Lung (tissue), 12 donors: ENCODE data around the gene ESPNL. TPM values are rescaled to one million over a fixed set of nuclear protein-coding genes. Genes with fewer than 3 reads are reported as not detected.
A peak's percentile ranks its signal among the peaks of the same experiment; 100 is the strongest.

ENCODE experiments used
- ATAC-seq: fragments of 200-7000 bp; cut with Tn5 transposase; one replicate; pipeline ENCODE4 v1.9.1; 2020; ENCODE audit warnings: moderate number of reproducible peaks; ENCODE audit not compliant: insufficient read depth, low FRiP score
- DNase-seq, 3 donors: peaks; one replicate each; pipeline ENCODE4 v3.0.0-alpha.2; 2013 to 2017
- H3K27ac ChIP-seq, 2 donors: one replicate each; pipeline ENCODE4 v1.5.1; 2013; ENCODE audit warnings: mild to moderate bottlenecking in 2 of 2, moderate library complexity in 2 of 2, control low read depth in 1 of 2, inconsistent platforms in 1 of 2, low read depth in 1 of 2, low read length in 1 of 2
- H3K27me3 ChIP-seq, 3 donors: one replicate each; pipeline ENCODE4 v1.5.1; 2013; ENCODE audit warnings: low read length in 2 of 3; ENCODE audit not compliant: control insufficient read depth in 3 of 3, insufficient read depth in 3 of 3
- H3K36me3 ChIP-seq, 4 donors: one replicate each; pipeline ENCODE4 v1.5.1; 2013; ENCODE audit warnings: low read length in 4 of 4, mild to moderate bottlenecking in 1 of 4, moderate library complexity in 1 of 4; ENCODE audit not compliant: control insufficient read depth in 4 of 4, insufficient read depth in 4 of 4
- H3K4me1 ChIP-seq, 5 donors: one replicate each; pipeline ENCODE4 v1.5.1; 2013; ENCODE audit warnings: low read length in 5 of 5, mild to moderate bottlenecking in 2 of 5, moderate library complexity in 1 of 5; ENCODE audit not compliant: control insufficient read depth in 5 of 5, insufficient read depth in 5 of 5
- H3K4me3 ChIP-seq: one replicate; pipeline ENCODE4 v1.5.1; 2013; ENCODE audit warnings: mild to moderate bottlenecking, control low read depth, moderate library complexity
- H3K9ac ChIP-seq, 2 donors: one replicate each; pipeline ENCODE4 v1.5.1; 2013; ENCODE audit warnings: low read length in 2 of 2, control low read depth in 1 of 2; ENCODE audit not compliant: insufficient read depth in 1 of 2
- H3K9me3 ChIP-seq, 4 donors: one replicate each; pipeline ENCODE4 v1.5.1; 2013; ENCODE audit warnings: low read length in 3 of 4, mild to moderate bottlenecking in 1 of 4, moderate library complexity in 1 of 4; ENCODE audit not compliant: control insufficient read depth in 4 of 4, insufficient read depth in 3 of 4
- WGBS, 2 donors: extraction: QIAGEN DNeasy Blood & Tissue Kit; methylation state at CpG; one replicate each; pipeline ENCODE4 v1.1.7; 2013; 5-methylcytosine and 5-hydroxymethylcytosine counted together
- polyA plus RNA-seq, 2 donors: library from polyadenylated mRNA; stranded (reverse); fragments of 200-250 nt; gene quantifications; one replicate each; pipeline ENCODE4 v1.2.1, GENCODE V29; 2013
- total RNA-seq, 2 donors: library from RNA; depleted of rRNA in 1 of 2; stranded (reverse); fragments of >200 nt in 1 of 2; gene quantifications; one replicate each; pipeline ENCODE4 v1.2.1, GENCODE V29; 2014 to 2021
- TF ChIP-seq, protein P1 (sequence below): IDR thresholded peaks from 2 replicates; pipeline ENCODE4 v1.5.1; 2012; ENCODE audit warnings: mild to moderate bottlenecking; ENCODE audit errors: control extremely low read depth, extremely low read depth
- donor health status: control.
- donor health status: control.
- donor health status: Bipolar disorder and iron deficiency.
- donor health status: healthy.
- donor health status: DM: yes; HTN: yes; CAD: no.

The ESPNL gene
- total and polyA plus RNA-seq, 4 donors: 0.07 to 3.0 (median 1.2) TPM

DNA sequence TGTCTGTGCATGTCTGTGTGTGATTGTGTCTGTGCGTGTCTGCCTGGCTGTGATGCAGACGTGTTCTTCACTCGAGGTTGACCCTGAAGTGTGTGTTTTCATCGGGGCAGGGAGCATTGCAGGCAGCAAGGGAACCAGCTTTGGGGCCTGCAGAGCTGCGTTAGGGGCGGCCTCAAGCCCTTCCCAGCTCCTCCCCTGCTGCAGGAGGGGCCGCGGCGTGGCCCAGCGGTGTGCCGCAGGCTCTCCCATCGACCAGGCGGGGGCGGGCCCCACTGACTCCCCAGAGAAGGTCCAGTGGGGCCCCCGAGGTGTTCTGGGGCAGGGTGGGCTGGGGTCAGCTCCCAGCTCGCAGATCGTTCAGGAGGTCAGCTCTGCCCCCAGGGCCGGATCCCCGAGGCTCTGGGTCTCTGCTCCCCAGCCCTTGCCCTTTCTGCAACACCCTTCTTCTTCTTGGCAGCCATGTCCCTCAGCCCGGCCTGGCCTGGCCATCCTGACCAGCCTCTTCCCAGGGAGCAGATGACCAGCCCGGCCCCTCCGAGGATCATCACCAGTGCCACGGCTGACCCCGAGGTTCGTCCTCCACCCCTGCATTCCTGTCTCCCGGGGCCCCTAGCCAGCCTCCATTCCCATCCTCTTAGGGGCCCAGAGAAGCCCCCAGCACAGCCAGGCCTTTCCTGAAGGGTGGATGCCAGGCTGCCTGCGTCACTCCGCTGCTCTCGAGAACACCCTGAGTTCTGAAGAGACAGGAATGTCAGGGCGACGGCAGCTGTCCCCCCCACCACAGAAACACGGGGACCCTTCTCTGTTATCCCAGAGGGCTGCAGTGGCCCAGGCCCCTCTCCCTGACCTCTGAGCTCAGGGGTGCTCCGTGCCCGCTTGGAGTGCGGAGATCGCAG is 27.3 kb downstream of the ESPNL start:
- 51 to 56% methylated on average over 35 to 36 of the region's 36 CpGs for WGBS, 2 donors
- TF ChIP-seq, protein P1, sequence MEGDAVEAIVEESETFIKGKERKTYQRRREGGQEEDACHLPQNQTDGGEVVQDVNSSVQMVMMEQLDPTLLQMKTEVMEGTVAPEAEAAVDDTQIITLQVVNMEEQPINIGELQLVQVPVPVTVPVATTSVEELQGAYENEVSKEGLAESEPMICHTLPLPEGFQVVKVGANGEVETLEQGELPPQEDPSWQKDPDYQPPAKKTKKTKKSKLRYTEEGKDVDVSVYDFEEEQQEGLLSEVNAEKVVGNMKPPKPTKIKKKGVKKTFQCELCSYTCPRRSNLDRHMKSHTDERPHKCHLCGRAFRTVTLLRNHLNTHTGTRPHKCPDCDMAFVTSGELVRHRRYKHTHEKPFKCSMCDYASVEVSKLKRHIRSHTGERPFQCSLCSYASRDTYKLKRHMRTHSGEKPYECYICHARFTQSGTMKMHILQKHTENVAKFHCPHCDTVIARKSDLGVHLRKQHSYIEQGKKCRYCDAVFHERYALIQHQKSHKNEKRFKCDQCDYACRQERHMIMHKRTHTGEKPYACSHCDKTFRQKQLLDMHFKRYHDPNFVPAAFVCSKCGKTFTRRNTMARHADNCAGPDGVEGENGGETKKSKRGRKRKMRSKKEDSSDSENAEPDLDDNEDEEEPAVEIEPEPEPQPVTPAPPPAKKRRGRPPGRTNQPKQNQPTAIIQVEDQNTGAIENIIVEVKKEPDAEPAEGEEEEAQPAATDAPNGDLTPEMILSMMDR: no peak
- Histone ChIP-seq H3K27me3 (no peaks in the 10 kb centered on the region), H3K4me1 (peaks cover 0 to 16% (median 4%) of the 10 kb centered on the region in 5 donors), H3K4me3 (no peak overlapping the region), H3K9me3 (peaks cover 0 to 3% (median 0%) of the 10 kb centered on the region in 4 donors), H3K27ac (no peak overlapping the region), H3K9ac (peak overlapping the region in 1 of 2 donors; percentile 74), H3K36me3 (no peaks in the 10 kb centered on the region)
- ATAC-seq: peak; percentile 64
- peak; percentile 82 to 92 (median 84) for DNase-seq

DNA sequence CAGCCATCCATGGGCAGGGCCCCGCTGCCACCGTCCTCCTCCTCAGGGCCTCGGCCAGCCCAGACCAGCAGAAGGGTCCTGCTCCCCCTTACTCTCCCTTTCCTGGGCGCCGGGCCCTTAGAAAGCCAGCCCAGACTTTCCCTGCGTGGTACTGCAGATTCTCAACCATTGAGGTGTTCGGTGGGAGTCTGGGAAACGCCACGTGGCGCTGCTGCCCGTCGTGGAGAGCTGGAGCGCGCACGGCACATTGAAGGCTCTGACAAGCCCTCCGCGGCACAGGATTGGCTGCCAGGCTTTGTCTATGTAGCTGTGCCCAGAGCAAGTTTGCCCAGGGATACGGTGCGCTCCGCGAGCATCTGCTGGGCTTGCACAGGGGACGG is 27.9 kb downstream of the ESPNL start:
- Histone ChIP-seq H3K4me1 (peaks cover 0 to 16% (median 4%) of the 10 kb centered on the region in 5 donors), H3K4me3 (no peak overlapping the region), H3K27ac (no peak overlapping the region), H3K36me3 (no peaks in the 10 kb centered on the region), H3K9me3 (peaks cover 0 to 3% (median 0%) of the 10 kb centered on the region in 4 donors), H3K9ac (no peak overlapping the region), H3K27me3 (no peaks in the 10 kb centered on the region)
- WGBS, 2 donors: 87 to 94% methylated on average over 22 of the region's 22 CpGs
- DNase-seq (peak in 1 of 3 donors; percentile 26), ATAC-seq (no peak)
- TF ChIP-seq, protein P1: no peak

DNA sequence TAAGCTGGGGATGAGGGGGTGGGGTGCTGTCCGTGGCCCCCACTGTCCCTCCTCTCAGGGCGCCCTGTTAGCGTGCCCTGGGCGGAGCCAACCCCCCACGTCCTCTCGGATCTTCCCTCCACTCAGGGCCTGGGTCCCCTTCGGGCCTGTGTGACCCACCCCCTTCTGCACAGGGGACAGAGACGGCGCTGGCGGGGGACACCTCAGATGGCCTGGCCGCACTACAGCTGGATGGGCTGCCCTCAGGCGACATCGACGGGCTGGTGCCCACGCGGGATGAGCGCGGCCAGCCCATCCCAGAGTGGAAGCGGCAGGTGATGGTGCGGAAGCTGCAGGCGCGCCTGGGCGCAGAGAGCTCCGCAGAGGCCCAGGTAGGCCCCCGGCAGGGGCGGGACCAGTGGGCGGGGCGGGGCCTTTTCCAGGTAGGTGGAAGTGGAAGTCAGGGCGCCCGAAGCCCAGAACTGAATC is 28.4 kb downstream of the ESPNL start:
- H3K36me3 ChIP-seq: no peaks in the 10 kb centered on the region
- 75 to 79% methylated on average over 30 of the region's 30 CpGs for WGBS, 2 donors
- ATAC-seq (no peak), DNase-seq (no peak)
- no peak overlapping the region for H3K4me3 ChIP-seq
- TF ChIP-seq, protein P1: no peak
- no peaks in the 10 kb centered on the region for H3K27me3 ChIP-seq
- peaks cover 0 to 3% (median 0%) of the 10 kb centered on the region in 4 donors for H3K9me3 ChIP-seq
- no peak overlapping the region for H3K27ac ChIP-seq
- H3K4me1 ChIP-seq: peaks cover 0 to 16% (median 4%) of the 10 kb centered on the region in 5 donors
- H3K9ac ChIP-seq: no peak overlapping the region
